ENCODE measurements around the gene TECPR2.

The TECPR2 gene

GRCh38 chr14:102498678-102499265, 136.0 kb downstream of the TECPR2 start:
- DNase-seq = no peak

- no peak for DNase-seq
Measured at GRCh38 chr14:102499401-102500157, 136.8 kb downstream of the TECPR2 start.

- no peak for DNase-seq
Measured at GRCh38 chr14:102500158-102500662, 137.5 kb downstream of the TECPR2 start.

GRCh38 chr14:102500713-102501112, 138.0 kb downstream of the TECPR2 start:
- no peak for DNase-seq

DNA sequence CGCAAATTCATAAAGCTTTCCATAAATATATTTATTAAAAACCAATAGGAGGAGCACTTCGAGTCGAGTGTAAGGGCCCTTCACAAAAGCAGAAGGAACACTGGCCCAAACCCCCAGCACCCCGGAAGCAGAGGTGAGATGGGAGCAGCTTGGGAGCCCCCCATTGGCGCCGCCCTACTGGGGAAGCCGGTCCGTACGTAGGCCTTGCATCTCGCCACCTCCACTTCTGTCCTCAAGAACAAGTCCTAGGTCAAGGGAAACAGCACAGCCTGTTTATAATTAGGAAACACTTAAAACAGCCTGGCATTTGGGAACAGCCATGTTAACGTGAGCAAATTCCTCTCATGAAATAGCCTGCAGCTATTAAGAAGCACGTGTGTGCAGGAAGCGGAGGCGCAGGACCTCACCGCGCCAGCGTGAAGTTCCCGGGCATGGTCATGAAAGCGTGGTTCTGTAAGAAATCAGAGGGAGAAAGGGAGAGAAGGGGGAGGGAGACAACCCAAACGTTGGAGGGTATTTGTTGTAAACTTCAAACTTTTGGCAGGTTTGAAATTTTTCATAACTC, 139.1 kb downstream of the TECPR2 start:
- DNase-seq = no peak

- DNase-seq = no peak
Measured at GRCh38 chr14:102502571-102502970, 139.8 kb downstream of the TECPR2 start.

DNA sequence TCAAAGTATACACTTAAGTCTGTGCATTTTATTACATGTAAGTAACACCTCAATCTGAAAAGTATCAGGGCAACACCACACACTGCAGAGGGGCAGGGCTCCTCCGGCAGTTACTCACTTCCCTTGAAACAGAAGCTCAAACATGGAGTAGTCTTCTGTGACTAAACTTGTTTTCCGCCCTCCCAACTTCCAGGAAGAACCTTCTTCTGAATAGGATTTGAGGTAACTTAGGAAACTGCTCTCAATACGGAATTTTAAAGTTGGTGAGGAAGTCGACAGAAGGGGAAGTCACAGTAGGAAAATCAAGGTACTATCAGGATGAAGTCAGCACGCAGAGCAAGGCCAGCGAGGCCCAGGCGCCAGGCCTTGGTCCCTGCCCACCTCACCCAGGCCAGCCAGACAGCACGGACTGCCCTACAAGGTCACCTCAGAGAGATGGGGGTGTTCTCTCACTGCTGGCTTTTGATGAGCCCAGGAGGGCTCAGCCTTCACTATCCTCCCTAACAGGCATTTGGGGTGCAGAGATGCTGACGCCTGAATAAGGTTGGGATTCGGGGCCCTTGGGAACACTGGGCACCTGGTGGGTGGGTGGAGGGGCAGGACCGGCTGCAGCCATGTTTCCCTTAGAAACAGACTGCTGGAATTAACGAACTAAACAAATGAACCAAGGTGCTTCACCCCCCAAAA, 141.0 kb downstream of the TECPR2 start:
- DNase-seq = no peak

- DNase-seq = no peak
Measured at GRCh38 chr14:102504328-102504999, 141.7 kb downstream of the TECPR2 start.

- no peak for DNase-seq
Measured at GRCh38 chr14:102505000-102505619, 142.4 kb downstream of the TECPR2 start.

DNA sequence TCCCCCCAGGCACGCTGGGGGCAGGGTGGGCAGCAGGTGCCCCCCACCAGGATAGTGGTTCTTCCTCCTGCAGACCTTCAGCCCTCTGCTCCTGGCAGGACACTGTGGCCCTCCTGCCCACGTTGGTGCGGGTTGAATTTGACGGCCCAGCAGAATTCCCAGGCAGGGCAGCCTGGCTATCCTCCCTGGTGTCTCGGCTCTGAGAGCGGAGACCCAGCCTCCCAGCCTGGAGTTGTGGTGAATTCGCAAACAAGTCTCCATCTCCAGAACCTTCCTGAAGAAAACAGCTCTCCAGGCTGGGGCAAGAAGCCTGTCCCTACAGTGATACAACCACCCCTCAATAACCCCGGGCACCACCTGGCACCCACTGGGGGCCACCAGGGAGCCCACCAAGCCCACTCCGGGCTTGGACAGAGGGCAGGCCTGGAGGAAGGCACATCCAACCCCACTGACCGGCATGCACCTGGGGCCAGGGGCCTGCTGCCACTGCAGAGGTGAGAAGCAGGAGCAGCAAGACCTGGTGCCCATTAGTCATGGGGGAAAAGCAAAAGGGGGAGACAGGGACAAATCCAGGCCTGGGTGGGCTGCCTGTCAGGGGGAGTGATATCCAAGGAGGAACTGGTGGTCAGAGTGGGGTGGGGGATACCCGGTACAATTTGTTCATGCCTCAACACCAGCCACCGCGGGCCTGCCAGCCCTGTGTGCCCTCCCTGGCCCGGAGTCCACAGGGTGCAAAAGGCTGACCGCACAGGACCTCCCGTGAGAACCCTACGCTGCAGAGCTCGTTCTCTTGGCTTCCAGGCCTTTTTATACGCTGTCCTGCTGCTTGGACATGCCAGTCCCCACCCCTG, 143.3 kb downstream of the TECPR2 start:
- no peak for DNase-seq

DNA sequence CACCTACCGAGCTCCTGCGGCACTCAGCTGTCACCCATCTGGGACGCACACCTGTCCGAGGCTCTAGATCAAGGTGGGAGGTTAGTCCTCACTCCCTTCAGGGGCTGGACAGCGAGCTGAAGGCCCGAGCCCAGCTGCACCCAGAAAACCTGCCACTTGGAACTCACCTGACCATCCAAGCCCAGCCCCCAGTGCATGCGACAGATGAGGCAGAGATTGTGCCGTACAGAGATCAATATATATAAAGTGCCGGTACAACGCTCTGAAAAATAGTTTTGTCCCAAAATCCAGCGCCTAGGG, 143.8 kb downstream of the TECPR2 start:
- no peak for DNase-seq

DNA sequence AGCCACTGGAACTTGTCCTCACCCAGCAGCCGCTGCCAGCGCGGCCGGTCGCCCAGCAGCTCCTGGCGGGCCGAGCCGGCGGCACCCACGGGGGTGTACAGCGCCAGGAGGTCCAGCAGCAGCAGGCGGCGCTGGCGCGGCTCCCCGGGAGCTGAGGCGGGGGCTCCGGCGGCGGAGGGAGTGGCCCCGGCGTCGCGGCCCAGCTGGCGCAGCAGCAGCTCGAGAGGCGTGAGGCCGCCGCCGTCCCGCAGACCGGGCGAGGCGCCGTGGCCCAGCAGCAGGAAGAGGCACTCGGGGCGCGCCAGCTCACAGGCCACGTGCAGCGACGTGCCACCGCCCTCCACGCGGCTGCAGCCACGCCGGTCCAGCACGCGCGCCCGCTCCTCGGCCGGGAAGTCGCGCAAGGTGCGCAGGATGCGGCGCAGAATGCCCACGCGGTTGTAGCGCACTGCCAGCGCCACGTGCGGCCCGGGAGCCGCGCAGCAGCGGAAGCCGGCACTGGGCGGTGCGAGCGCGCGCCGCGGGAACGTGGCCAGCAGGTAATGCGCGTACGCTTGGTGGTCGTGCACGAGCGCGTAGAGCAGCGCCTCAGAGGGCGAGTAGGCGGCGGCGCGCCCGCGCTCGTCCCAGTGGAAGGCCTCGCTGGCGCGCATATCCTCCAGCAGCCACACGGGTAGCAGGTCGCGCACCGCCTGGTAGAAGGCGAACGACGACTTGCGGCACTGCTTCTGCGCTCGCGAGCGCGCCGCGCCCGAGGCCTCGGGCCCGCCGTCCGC, 144.5 kb downstream of the TECPR2 start:
- DNase-seq = no peak

- no peak for DNase-seq
Measured at GRCh38 chr14:102507857-102508312, 145.1 kb downstream of the TECPR2 start.

DNA sequence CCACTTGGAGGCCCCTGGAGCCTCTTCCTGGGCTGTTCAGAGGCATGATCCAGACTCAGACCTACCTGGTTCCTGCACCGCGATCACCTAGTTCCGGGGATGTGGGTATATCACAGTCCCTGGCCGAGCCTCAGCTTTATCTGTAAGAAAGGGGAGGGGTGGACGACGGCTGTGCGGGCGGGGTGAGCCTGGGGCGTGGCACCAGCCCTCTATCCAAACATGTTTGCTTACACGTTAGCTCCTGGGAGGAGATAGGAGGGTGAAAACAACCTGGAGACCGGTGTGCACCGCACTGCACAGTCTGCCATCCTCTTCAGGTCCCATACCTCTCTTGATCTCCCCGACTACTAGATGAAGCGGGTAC, 145.7 kb downstream of the TECPR2 start:
- DNase-seq = no peak

GRCh38 chr14:102508774-102509745, 146.3 kb downstream of the TECPR2 start:
- DNase-seq = no peak

DNA sequence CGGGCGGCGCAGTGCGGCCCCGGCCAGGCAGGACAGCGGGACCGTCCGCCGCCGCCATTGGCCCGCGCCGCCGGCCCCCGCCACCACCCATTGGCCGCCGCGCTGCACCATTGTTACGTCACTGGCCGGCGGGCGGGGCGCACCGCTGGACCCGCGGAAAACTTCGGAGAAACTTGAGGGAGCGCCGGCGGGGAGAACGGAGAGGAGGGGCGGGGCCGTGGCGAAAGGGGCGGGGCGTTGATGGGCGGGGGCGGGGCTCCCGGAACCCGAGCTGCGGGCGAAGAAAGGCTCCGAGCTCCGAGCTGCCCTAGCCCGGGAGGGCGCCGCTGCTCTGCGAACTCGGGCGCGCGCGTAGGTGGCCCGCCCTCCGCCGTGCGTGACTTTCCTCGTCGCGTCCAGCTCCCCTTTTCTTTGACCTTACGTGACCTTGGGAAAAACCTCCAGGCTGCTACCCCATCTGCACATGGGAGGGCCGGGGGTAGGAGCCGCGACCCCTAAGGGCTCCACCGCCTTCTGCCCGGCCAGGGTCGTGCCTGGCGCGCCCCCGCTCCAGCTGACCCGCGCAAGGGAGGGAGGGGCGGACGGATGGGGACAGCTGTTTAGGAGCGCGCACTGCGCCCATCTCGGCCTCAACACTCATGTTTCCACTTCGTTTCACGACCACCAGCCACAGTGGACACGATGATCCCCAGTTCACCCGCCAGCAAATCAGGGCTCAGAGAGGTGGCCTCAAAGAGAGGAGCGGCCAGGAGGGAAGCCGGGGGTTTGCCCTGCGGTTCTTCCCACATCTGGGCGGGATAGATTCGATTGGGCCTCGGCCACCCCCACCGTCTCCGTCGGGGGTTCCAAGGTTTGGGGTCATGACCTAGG, 147.2 kb downstream of the TECPR2 start, which contains the start of gene ANKRD9:
Gene ANKRD9 (minus strand): TSS at position 31 of the 870 bp plus-strand sequence. CDS start 1,887 bp downstream, outside the sequence.
- DNase-seq = peak; percentile 82 to 87

DNA sequence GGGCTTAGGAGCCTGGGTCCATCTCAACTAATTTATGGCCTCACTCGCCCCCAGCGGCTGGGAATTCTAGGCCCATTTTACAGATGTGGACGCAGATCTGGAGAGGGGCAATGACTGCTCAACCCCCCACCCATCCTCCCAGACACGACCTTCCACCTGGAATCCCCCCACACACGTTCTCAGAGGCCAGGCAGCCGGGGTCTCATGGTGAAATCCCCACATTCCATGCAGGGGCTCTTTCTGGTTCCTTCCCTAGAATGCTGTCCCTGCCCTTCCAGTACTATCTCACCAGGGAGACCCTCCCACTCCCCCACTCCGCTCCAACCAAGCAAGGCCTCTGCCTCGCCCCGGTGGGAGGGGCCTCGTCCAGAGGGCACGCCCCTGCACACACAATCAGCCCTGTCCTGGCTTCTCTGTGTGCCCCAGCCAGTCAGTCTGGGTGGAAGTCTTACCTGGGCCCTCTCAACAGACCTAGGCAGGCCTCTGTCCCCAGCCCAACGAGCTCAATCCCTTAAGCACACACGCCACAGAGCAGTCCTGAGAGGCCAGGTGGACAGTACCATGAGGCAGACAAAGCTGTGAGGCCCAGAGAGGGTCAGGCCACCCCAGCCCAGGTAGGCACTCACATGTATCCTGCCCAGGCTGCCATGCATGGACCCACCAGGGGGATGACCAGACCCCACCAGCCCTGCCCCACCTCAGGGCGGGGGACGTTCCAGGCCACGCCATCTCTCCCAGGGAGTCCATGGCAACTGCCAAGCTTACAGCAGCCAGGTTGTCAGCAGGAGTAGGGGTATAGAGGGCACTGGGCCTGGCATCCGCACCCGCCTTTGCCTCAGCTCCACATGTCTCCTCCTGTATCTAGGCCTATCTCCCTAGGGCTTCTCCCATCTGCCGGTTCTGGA, 148.1 kb downstream of the TECPR2 start:
- no peak for DNase-seq

Data from NCI-H2081 (cell line).